DND-41 (cell line): ENCODE results near the gene LTBP3.

ENCODE experiments used
- EZH2 ChIP-seq: IDR thresholded peaks from 3 replicates; pipeline ENCODE4 v1.6.1; 2012; ENCODE audit warnings: borderline replicate concordance, low read depth, mild to moderate bottlenecking, moderate library complexity, low read length, inconsistent platforms; ENCODE audit not compliant: severe bottlenecking
- TF ChIP-seq, protein P1 (sequence below): IDR thresholded peaks from 2 replicates; pipeline ENCODE4 v1.5.1; 2012; ENCODE audit warnings: borderline replicate concordance, low read length, moderate library complexity, mild to moderate bottlenecking; ENCODE audit not compliant: poor library complexity, severe bottlenecking; ENCODE audit errors: extremely low read depth

DNA sequence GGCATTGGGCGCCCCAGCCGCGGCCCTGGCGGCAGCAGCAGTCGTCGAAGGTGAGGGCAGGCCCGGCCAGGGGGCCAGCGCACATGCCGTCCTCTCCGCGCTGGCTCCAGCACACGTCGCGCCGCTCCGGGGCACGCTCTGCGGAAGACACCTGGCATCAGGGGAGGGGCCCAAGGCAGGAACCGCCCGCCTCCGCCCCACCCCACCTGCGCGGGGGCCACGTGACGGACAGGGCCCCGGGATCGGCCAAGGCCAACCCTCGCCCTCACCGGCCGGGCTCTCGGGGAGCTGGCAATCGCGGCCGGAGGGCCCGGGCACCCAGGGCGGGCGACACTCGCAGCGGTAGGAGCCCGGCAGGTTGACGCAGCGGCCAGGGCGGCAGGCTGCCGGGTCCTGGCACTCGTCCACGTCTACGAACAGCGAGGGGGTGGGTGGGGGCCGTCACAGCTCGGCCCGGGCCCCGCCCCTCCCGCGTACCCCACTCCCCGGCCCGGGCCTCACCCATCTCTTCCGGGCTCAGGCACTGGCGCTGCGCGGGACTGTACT, 18.3 kb downstream of the LTBP3 start:
- no peak for TF ChIP-seq EZH2
- TF ChIP-seq, protein P1, sequence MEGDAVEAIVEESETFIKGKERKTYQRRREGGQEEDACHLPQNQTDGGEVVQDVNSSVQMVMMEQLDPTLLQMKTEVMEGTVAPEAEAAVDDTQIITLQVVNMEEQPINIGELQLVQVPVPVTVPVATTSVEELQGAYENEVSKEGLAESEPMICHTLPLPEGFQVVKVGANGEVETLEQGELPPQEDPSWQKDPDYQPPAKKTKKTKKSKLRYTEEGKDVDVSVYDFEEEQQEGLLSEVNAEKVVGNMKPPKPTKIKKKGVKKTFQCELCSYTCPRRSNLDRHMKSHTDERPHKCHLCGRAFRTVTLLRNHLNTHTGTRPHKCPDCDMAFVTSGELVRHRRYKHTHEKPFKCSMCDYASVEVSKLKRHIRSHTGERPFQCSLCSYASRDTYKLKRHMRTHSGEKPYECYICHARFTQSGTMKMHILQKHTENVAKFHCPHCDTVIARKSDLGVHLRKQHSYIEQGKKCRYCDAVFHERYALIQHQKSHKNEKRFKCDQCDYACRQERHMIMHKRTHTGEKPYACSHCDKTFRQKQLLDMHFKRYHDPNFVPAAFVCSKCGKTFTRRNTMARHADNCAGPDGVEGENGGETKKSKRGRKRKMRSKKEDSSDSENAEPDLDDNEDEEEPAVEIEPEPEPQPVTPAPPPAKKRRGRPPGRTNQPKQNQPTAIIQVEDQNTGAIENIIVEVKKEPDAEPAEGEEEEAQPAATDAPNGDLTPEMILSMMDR = no peak
